BLaER1 (cell line): Measurements from ENCODE around the gene FSCN2.

Experiments
- H3K27ac ChIP-seq: shearing (Covaris generic); formaldehyde crosslinking; 2 replicates; pipeline ENCODE4 v1.8.1; 2022
- H3K27me3 ChIP-seq: shearing (Covaris generic); formaldehyde crosslinking; 2 replicates; pipeline ENCODE4 v1.8.1; 2022
- H3K36me3 ChIP-seq: shearing (Covaris generic); formaldehyde crosslinking; 2 replicates; pipeline ENCODE4 v1.8.1; 2022
- H3K4me1 ChIP-seq: shearing (Covaris generic); formaldehyde crosslinking; 2 replicates; pipeline ENCODE4 v1.8.1; 2022
- H3K4me2 ChIP-seq: shearing (Covaris generic); formaldehyde crosslinking; 2 replicates; pipeline ENCODE4 v1.8.1; 2022
- H3K4me3 ChIP-seq: shearing (Covaris generic); formaldehyde crosslinking; 2 replicates; pipeline ENCODE4 v1.8.1; 2022
- H3K9ac ChIP-seq: shearing (Covaris generic); formaldehyde crosslinking; 2 replicates; pipeline ENCODE4 v1.8.1; 2022
- H3K9me3 ChIP-seq: shearing (Covaris generic); formaldehyde crosslinking; 2 replicates; pipeline ENCODE4 v1.8.1; 2022
- H4K20me1 ChIP-seq: shearing (Covaris generic); formaldehyde crosslinking; 2 replicates; pipeline ENCODE4 v1.8.1; 2022
- Cebpa-rat ChIP-seq: shearing (Covaris generic); IDR thresholded peaks from 2 replicates; pipeline ENCODE4 v1.8.1; 2022

Gene FSCN2

DNA sequence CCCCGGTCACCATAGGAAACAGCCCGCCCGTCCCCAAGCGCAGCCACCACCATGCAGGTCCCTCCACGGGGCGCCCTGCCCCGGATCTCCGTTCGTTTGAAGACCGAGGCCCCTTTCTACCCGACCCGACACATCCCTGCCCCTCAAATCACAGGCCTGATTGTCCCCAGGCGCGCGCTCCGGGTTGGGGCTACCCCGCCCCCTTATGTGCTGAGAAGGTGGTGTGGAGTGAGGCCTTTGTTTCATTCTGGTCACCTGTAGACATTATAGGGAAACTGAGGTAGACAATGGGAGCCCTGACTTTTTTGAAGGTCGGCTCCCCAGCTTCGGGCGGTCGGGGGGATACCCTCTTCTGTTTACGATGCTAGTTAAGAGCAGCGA lies 14.8 kb upstream of the FSCN2 start:
- Histone ChIP-seq H3K4me3 (peak overlapping the region; percentile 97), H3K9ac (peak overlapping the region; percentile 96), H3K4me2 (peak overlapping the region; percentile 99), H3K4me1 (peaks cover 46% of the 10 kb centered on the region), H3K27me3 (no peaks in the 10 kb centered on the region; the same call in 1 of the 2 replicates), H3K9me3 (peaks cover 9% of the 10 kb centered on the region; the same call in 1 of the 2 replicates), H3K36me3 (peaks cover 39% of the 10 kb centered on the region), H3K27ac (peak overlapping the region; percentile 98), H4K20me1 (peaks cover 61% of the 10 kb centered on the region)
- no peak for TF ChIP-seq Cebpa-rat

DNA sequence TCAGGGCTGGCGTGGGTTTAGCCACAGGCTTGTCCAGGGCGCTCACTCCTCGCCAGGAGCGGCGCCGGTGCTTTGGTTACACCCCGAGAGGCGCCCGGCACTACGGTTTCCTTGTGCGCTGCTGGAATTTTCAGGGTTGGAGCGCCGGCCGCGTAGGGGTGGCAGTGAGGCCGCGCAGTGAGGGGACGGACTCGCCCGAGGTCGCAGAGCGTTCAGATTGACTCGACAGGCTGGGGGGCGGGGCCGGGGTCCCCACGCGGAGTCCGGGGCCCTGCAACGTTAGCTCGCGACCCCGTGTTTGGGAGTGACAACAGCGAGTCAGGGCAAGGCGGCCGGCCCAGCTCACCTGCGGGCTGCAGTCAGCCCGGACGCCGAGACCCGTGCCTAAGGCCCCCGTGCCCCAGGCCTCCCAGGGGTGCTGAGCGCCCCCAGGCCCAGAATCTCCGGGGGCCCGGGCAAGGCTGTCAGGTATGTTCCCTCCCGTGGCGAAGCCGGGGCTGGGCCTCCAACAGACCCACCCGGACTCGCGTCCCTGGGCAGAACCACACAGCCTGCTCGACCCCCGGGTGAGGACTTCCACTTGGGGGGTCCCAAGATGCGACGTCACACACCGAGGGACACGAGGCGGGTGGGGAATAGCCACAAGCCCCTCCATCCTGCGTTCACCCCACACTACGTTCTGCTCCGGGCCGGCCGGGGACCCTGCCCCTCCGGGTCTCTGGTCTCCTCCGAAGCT lies 14.3 kb upstream of the FSCN2 start:
- Histone ChIP-seq H3K9me3 (peaks cover 9% of the 10 kb centered on the region; the same call in 1 of the 2 replicates), H3K4me3 (peak overlapping the region; percentile 97), H3K4me1 (peaks cover 46% of the 10 kb centered on the region), H3K36me3 (peaks cover 33% of the 10 kb centered on the region), H3K27me3 (peaks cover 5% of the 10 kb centered on the region), H3K9ac (peak overlapping the region; percentile 96), H4K20me1 (peaks cover 61% of the 10 kb centered on the region), H3K27ac (peak overlapping the region; percentile 98), H3K4me2 (peak overlapping the region; percentile 99)
- no peak for TF ChIP-seq Cebpa-rat

DNA sequence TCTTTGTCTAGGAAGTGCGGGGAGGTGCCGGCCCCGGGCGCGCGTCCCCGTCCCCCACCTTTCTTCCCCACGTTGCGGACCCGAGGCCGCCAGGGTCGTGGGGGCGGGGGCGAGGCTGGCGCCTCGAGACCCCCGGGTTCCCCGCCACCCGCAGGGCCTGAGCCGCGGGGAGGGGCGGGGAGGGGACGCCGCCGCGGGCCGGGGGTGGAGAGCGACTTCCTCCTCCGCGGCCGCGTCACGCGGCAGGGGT lies 13.8 kb upstream of the FSCN2 start:
- Histone ChIP-seq H3K9me3 (peaks cover 9% of the 10 kb centered on the region; the same call in 1 of the 2 replicates), H3K36me3 (peaks cover 28% of the 10 kb centered on the region), H3K4me1 (peaks cover 46% of the 10 kb centered on the region), H4K20me1 (peaks cover 61% of the 10 kb centered on the region), H3K4me3 (peak overlapping the region; percentile 97), H3K9ac (peak overlapping the region; percentile 96), H3K4me2 (peak overlapping the region; percentile 99), H3K27ac (peak overlapping the region; percentile 98), H3K27me3 (peaks cover 10% of the 10 kb centered on the region)
- TF ChIP-seq Cebpa-rat = no peak

DNA sequence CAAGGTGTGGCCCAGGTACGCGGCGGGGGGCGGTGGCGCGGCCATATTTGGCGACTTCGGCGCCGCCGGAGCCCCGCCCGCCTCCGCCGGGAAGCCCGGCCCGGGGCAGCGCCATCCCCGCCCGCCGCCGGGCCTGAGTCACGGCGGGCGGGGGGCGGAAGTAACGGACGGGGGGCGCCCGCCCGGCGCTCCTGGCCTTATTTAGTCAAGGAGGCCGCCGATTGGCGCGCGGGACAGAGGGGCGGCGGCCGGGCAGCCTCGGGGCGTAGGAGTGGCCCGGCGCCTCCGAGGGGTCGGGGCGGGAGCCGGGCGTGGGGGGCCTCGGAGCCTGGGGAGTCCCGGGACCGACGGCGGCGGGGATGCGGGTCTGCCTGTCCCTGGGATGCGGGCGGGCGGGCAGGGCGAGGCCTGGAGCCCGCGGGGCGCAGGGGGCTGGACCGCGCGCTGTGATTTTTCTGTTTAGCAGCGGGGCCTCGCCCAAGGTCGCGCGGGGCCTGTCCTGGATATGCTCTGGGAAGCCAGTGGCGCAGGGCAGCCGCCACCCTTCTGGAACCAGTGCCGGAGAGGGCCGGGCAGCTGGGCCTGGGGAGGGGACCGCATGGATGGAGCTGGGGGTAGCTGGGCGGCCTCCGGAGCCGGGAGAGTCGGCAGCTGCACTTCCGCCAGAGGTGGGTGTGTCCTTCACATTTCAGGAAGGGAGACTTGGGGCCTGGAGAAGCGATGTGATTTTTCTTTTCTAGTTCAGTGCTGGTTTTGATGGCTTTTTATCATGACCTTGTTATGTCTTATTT lies 13.2 kb upstream of the FSCN2 start:
- peaks cover 9% of the 10 kb centered on the region; the same call in 1 of the 2 replicates for H3K9me3 ChIP-seq

DNA sequence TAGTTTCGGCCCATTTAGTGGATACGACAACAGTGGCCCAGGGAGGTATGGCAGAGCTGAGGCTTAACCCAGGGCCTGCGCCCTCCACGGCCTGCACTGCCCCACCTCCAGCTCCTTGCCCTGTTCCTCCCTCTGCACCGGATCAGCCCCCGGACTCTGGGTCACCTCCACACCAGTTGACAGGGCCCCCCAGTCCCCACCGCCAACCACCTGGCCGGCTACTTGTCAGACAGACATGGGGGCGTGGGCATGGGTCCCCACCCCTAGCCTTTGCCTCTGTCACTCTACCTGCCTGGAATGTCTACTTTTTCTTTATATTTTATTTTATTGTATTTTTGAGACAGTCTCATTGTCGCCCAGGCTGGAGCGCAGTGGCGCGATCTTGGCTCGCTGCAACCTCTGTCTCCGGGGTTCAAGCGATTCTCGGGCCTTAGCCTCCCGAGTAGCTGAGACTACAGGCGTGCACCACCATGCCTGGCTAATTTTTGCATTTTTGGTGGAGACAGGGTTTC lies 12.6 kb upstream of the FSCN2 start:
- peak overlapping the region; percentile 98 for H3K27ac ChIP-seq
- no peak for TF ChIP-seq Cebpa-rat
- H3K9me3 ChIP-seq = peaks cover 9% of the 10 kb centered on the region; the same call in 1 of the 2 replicates
- H3K4me3 ChIP-seq = peak overlapping the region; percentile 97
- peaks cover 60% of the 10 kb centered on the region for H4K20me1 ChIP-seq
- peaks cover 16% of the 10 kb centered on the region for H3K36me3 ChIP-seq
- peak overlapping the region; percentile 99 for H3K4me2 ChIP-seq
- H3K4me1 ChIP-seq = peaks cover 52% of the 10 kb centered on the region
- peaks cover 21% of the 10 kb centered on the region for H3K27me3 ChIP-seq
- H3K9ac ChIP-seq = peak overlapping the region; percentile 96

More for the DNA sequence above, 13.2 kb upstream of the FSCN2 start:
- Histone ChIP-seq H3K27ac (peak overlapping the region; percentile 98), H3K36me3 (peaks cover 23% of the 10 kb centered on the region), H3K27me3 (peaks cover 15% of the 10 kb centered on the region), H3K9ac (peak overlapping the region; percentile 96), H3K4me2 (peak overlapping the region; percentile 99), H4K20me1 (peaks cover 61% of the 10 kb centered on the region), H3K4me3 (peak overlapping the region; percentile 97), H3K4me1 (peaks cover 46% of the 10 kb centered on the region)
- TF ChIP-seq Cebpa-rat = no peak

DNA sequence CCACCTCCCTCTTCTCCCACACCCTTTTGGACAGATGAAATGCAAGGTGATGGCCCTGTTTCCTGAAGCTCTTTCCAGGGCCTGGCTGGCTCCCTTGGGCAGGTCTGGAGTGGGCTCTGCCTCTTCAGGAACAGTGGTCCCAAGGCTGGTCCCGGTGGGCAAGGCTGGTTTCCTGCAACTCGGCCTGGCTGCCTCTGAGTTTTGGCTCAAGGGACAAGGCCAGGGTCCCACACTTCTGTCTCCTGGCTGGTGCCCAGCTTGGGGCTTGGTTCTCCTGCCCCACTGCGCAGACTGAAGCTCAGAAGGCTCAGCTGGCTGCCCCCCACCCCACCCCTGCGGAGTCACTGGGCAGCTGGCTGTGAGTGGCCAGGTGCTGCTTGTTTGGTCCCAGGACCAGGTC lies 11.7 kb upstream of the FSCN2 start:
- peaks cover 25% of the 10 kb centered on the region for H3K27me3 ChIP-seq
- peaks cover 4% of the 10 kb centered on the region; the same call in 1 of the 2 replicates for H3K9me3 ChIP-seq
- peaks cover 8% of the 10 kb centered on the region for H3K36me3 ChIP-seq
- peaks cover 53% of the 10 kb centered on the region for H3K4me1 ChIP-seq
- H4K20me1 ChIP-seq = peaks cover 52% of the 10 kb centered on the region
- H3K4me2 ChIP-seq = peak overlapping the region; percentile 99
- H3K27ac ChIP-seq = peak overlapping the region; percentile 98
- H3K4me3 ChIP-seq = peak overlapping the region; percentile 97
- H3K9ac ChIP-seq = peak overlapping the region; percentile 96
- no peak for TF ChIP-seq Cebpa-rat

DNA sequence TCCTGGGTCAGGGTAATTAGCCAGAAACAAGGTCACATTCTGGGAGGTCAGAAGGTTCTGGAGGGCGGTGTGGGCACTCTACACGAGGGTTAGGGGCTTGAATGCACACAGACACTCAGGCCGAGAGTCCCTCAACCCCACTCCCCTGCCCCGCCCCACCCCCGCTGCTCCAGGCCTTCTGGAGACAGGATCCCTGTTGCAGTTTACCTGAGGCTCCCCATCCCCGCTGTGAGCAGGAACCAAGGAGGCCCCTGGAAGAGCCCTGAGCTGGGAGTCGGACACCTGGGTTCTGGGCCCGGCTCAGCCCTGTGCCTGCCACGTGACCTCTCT lies 11.2 kb upstream of the FSCN2 start:
- Histone ChIP-seq H3K9me3 (no peaks in the 10 kb centered on the region), H3K4me3 (peak overlapping the region; percentile 97), H3K4me2 (peak overlapping the region; percentile 99), H3K4me1 (peaks cover 55% of the 10 kb centered on the region), H3K36me3 (peaks cover 2% of the 10 kb centered on the region), H3K9ac (peak overlapping the region; percentile 96), H3K27me3 (peaks cover 27% of the 10 kb centered on the region), H3K27ac (peak overlapping the region; percentile 98), H4K20me1 (peaks cover 46% of the 10 kb centered on the region)
- no peak for TF ChIP-seq Cebpa-rat

DNA sequence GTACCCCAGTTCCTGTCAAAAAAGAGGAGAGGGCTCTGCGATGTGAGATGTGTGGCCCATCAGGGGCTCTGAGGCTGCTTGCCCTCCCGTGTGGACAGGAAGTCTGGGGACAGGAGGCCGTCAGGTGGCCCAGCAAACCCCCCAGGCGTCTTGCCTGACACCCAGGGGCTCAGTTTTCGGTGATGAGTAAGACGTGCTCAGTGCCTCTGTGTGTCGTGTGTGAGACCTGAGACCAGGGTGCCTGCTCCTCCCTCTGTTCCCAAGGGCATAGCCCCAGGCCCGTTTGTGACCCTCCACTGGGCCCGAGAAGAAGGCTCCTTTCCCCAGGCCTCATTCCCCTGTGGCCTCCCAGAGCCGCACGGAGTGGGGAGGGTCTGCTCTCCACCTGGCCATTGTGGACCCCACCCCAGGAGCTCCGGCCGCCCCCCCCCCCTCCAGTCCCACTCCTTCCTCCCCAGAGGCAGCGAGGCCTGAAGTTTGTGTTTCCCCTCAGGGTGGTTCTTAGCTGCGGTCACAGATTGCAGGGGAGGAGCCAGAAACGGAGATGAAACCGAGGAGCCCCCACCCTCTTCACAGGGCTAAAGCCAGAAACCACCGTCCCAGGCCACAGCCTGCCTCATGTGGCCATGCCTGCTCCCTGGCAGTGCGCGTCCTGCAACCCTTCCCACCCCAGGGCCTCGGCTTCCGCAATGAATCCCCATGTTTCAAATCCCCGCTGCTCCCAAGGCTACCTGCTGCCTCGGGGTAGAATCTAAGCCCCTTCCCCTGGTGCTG lies 10.7 kb upstream of the FSCN2 start:
- H4K20me1 ChIP-seq = peaks cover 43% of the 10 kb centered on the region
- H3K36me3 ChIP-seq = no peaks in the 10 kb centered on the region
- TF ChIP-seq Cebpa-rat = no peak
- H3K9me3 ChIP-seq = no peaks in the 10 kb centered on the region
- H3K27me3 ChIP-seq = peaks cover 27% of the 10 kb centered on the region
- peak overlapping the region; percentile 67 for H3K9ac ChIP-seq
- peak overlapping the region; percentile 99 for H3K4me2 ChIP-seq
- peaks cover 61% of the 10 kb centered on the region for H3K4me1 ChIP-seq
- peak overlapping the region; percentile 65 for H3K4me3 ChIP-seq
- peak overlapping the region; percentile 98 for H3K27ac ChIP-seq

DNA sequence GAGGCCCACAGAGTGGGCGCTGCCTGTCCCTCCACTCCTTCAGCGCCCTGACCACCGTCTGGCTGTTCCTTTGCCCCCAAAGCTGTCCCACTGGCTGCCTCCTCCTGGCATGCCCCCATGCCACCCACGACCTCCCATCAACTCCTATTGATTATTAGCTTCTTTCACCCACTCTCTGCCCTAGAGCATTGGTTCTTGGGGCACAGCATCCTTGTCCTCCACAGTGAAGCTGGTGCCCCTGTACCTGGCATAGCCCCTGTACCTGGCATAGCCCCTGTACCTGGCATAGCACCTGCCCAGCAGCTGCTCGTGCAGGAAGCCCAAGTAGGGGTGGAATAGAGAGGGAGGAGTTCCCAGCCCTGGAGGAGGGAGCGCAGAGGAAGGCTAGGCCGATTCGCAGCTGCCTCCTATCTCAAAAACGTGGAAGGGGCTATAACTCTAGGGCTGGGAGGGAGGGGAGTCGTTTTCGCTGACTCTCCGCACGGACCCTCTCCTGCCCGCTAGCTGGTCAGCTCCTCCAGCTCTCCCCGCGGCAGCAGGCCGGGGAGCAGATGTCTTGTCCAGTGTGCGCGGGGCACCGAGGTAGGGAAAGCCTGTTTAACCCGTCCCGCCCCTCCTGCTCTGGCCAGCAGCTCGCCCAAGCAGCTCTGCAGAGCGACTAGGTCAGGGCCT lies 9.9 kb upstream of the FSCN2 start:
- no peaks in the 10 kb centered on the region for H3K9me3 ChIP-seq
- peak overlapping the region; percentile 64; the same call in 1 of the 2 replicates for H3K9ac ChIP-seq
- H3K4me3 ChIP-seq = peak overlapping the region; percentile 65
- H3K27ac ChIP-seq = peak overlapping the region; percentile 57; the same call in 1 of the 2 replicates
- H3K36me3 ChIP-seq = no peaks in the 10 kb centered on the region
- peak overlapping the region; percentile 99 for H3K4me2 ChIP-seq
- H3K4me1 ChIP-seq = peaks cover 68% of the 10 kb centered on the region
- peaks cover 48% of the 10 kb centered on the region for H4K20me1 ChIP-seq
- no peak for TF ChIP-seq Cebpa-rat
- H3K27me3 ChIP-seq = peaks cover 27% of the 10 kb centered on the region
